Esophagus muscularis mucosa (tissue), 3 donors: ENCODE results near the gene CELF2.

Experiments
- CTCF ChIP-seq, 3 experiments: fragments of 200-600 bp in 2 of 3; fragments of 450-650 bp in 1 of 3; sonication (generic) in 2 of 3; IDR thresholded peaks; one replicate each; pipeline ENCODE4 v1.5.1; 2017 to 2019; ENCODE audit warnings: antibody characterized with exemption in 3 of 3, mild to moderate bottlenecking in 2 of 3, moderate library complexity in 1 of 3
- POLR2AphosphoS5 ChIP-seq, 2 donors: sonication (generic); formaldehyde crosslinking; IDR thresholded peaks; one replicate each; pipeline ENCODE4 v1.6.1; 2017; ENCODE audit warnings: antibody characterized with exemption in 2 of 2

GRCh38 chr10:11120711-11121110, 103.0 kb downstream of the CELF2 start:
- no peak for TF ChIP-seq CTCF (IDR thresholded peaks at IDR 0.05)
- TF ChIP-seq POLR2AphosphoS5 (IDR thresholded peaks at IDR 0.05): no peak
